GM18951 (cell line): ENCODE data around the gene ABCA4.

Source experiments
- POLR2A ChIP-seq: IDR thresholded peaks from 4 replicates; pipeline ENCODE4 v1.6.1; 2011; ENCODE audit warnings: mild to moderate bottlenecking; ENCODE audit not compliant: insufficient read length, insufficient read depth; ENCODE audit errors: extremely low read depth
- in situ Hi-C: fragments of 300-500 bp; cut with MboI; formaldehyde crosslinking; loops from one replicate; pipeline ENCODE4 v1.12.0; 2022; ENCODE audit warnings: low sequenced_read_pairs, mixed read lengths, inconsistent platforms; ENCODE audit not compliant: unreplicated experiment

ABCA4 gene

DNA sequence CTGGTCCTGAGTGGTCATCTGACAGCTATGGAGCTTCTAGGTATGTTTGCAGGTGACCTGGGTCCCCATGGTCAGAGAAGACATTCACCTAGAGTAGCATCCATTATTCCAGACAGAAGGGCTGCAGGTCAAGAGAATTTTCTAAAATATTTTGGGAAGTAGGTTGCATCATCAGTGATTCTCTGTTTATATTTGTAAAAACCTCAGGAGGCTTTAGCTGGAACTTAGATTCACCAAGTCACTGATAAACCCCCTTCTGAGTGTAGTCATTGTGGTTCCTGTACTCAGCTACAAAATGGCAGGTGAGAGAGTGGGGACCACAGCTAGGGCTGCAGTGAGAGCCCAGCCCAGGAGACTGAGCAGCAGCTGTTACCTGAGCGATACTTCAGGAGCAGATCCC lies 78.6 kb downstream of the ABCA4 start:
- in situ Hi-C loops: no loop called here

DNA sequence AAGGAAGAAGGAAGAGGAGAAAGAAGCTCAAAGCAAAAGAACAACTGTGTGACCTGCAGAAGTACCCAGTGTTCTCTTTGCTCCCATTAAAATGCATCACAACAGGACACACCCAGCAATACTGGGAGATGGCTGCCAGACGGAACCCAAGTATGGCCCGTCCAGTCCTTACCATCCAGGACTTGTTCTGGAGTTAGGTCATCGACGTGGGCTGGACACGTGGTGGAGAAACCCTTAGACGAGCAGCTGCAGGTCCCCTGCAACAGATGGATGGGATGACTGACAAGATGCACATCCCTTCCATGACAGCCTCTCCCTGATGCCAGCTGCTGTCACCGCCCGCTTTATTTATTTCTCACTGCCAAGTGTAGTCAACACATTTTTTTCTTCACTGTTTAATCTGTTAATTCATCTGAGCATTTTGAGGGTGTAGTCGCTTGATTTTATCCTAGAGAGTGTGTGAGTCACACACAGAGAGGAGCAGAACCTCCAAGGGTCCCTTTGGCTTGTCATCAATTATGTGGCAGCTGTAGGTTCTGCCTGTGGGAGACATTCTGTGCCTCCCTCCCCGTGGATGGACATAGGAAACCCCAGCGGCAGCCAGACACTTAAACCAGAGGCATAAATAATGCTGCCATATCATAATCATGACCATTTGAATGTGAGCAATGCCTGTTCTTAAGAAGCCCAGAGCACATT lies 80.9 kb downstream of the ABCA4 start:
- no peak for TF ChIP-seq POLR2A
- in situ Hi-C loops: no loop called here

More for the DNA sequence above, 78.6 kb downstream of the ABCA4 start:
- no peak for TF ChIP-seq POLR2A

GRCh38 chr1:94039514-94039870 lies 81.5 kb downstream of the ABCA4 start:
- in situ Hi-C loops: no loop called here
- TF ChIP-seq POLR2A: no peak

- TF ChIP-seq POLR2A: no peak
- in situ Hi-C loops: no loop called here
These were observed 82.4 kb downstream of the ABCA4 start for GRCh38 chr1:94038511-94038910.

DNA sequence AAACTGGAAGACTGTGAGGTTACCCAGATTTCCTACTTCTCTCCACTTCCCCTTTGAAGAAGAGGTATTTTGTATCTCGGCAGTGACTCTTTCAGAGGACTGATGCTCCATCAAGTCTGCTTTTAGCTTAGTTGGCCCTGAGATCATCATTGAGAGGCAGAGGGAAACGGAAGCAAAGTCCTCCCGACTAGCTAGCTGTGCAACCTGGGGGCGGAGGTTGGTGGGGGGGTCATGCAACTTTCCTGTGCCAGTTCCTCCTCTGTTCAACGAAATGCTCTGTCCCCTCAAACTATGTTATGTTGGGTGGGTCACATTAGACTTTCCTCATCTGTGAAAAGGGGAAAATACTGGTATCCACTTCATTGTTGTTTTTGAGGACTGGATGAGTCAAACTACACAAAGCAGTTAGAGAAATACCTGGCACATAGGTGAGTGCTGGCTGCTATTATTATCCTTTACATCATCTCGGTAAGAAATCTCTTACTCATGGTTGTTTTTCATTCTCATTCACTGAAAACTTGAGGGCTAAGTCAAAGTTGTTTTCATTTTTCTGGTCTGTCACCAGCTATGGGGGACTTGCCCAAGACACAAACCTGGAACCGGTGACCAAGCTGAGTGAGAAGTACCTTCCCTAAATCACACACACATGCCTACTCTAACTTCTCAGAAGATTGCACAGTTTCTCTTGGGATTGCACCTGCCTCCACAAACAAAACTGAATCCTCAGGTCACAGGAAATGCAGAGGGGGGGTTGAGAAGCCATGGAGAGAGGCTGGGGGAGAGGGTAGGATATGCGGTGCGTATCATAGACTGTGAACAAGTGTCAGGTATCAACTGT lies 83.3 kb downstream of the ABCA4 start:
- in situ Hi-C loops: no loop called here
- TF ChIP-seq POLR2A: no peak

GRCh38 chr1:94036730-94037129 lies 84.2 kb downstream of the ABCA4 start:
- in situ Hi-C loops: no loop called here
- no peak for TF ChIP-seq POLR2A

GRCh38 chr1:94033849-94034248 lies 87.1 kb downstream of the ABCA4 start:
- in situ Hi-C loops: no loop called here

DNA sequence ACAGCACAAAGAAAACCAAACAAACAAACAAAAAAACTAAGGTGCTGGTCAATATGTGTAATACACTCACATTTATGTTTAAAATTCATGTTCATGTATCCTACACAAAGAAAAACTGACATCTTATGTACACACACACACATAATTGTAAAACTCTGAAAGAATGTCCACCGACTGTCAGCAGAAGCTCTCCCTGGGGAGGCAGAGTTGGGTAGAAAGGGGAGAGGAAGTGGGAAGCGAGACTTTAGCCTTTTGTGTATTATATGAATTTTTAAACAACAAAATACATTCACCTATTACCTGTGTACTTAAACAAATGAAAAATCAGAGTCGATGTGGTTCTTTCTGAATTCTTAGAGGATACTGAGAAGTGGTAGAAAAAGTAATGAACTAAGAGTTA lies 88.3 kb downstream of the ABCA4 start:
- in situ Hi-C loops: no loop called here
- TF ChIP-seq POLR2A: no peak

More at GRCh38 chr1:94033849-94034248, 87.1 kb downstream of the ABCA4 start:
- TF ChIP-seq POLR2A: no peak

GRCh38 chr1:94031591-94031990 lies 89.4 kb downstream of the ABCA4 start:
- in situ Hi-C loops: no loop called here
- TF ChIP-seq POLR2A: no peak

DNA sequence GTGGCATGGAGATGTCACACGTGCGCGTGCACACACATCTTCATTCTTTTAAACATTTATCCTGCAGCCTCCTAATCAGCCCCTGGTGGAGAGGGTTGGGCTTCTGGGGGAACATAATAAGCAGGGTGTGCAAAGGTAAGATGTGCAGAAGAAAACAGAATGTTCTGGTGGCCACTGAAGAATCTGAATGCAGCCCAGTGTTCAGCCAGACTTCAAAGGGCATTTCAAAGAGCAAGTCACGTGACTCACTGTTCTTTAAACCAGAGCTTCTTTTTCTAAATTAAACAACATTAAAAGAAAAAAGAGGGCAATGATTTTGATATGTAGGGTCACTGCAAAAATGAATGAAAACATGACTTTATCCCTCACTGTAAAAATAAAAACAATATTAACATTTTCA lies 89.8 kb downstream of the ABCA4 start:
- in situ Hi-C loops: no loop called here
- no peak for TF ChIP-seq POLR2A

DNA sequence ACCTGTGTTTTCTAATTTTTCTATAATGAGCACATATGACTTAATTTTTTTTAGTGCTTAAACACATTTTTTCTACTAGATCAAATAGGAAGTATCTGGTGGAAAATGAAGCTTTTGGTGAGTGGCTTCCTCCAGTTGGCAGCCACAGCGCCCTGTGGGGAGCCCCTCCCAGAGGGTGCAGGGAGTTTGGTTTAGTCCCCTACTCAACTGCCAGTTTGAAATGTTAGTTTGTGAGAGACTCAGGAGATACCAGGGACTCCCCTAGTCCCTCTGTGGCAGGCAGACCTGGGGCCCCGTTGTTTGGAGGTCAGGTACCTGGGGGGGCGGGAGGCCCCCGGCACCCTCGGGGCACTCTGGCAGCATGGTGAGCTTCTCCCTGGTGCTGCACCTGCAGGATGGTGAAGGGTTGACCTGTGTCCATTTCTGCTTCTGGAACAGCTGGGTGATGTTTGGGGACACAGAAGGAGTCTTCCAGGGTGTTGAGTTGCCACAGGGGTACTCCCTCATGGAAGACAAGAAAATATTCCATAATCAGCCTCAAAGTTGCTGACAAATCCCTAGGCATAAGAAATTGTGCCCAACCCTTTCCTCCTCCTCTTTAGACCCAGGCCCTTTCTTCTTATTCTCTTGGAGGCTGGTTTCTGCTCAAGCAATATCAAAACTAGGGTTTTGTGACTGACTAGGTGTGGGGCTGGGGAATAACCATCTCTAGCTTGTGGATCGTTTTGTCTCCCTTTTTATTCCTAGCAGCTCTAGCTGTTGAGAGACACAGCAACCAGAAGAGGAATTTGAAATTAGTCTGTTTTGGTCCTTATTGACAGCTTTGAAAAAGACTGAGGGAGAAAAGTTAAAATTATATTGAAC lies 91.6 kb downstream of the ABCA4 start:
- in situ Hi-C loops: no loop called here
- TF ChIP-seq POLR2A: no peak

DNA sequence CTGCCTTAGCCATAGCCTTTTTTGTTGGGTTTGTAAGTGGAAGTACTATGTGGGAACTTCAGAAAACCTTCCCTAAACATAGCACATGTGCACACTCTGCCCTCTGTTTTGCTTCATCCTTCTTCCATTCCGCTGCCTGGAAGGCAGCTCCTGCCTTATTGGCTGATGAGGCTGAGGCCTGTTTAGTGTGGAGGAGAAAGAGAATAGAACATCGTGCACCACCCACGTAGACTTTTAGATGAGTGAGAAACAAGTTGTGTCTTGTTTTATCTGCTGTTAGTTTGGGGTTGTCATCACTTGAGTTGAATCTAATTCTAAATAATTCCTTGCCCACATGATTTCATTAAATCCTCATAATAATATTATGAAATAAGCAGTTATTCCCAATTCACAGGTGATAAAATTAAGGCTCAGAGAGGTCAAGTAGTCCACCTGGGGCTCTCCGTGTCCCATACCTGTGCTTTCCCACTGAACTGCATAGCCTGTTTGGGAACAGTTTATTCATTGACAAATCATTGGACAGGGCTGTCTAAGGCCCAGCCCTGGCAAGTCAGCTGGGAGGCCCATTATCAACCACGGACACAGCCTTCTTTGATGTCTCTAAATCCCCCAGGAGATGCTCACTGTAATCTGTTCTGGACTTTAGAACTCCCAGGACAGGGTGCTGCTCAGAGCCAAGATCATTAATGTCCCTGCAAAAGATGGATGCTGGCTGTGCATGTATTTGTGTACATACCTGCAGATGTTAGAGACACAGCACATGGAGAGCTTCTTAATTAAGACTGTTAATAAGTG lies 93.0 kb downstream of the ABCA4 start:
- TF ChIP-seq POLR2A: no peak
- in situ Hi-C loops: no loop called here
